ENCODE results near the gene STT3B. TPM values are rescaled to one million over a fixed set of nuclear protein-coding genes. Genes with fewer than 3 reads are reported as not detected.

STT3B gene
- total and polyA plus RNA-seq, 2 donors from 2014 or later, result 44.7 to 89.9 TPM

GRCh38 chr3:31538801-31539200, 6.1 kb downstream of the STT3B start:
- intact Hi-C loops (cut with DNase I), result no loop called here
- FAIRE-seq, result no peak
- no peaks in the 10 kb centered on the region for H3K9me3 ChIP-seq (ENCODE audit: control insufficient read depth in 2 of 3, insufficient read depth in 1 of 3, low read length in 3 of 3)
- H3K9ac ChIP-seq (ENCODE audit: low read length in 3 of 3), result no peak overlapping the region
- H3K4me1 ChIP-seq (ENCODE audit: control insufficient read depth in 2 of 3, insufficient read depth in 2 of 3, low read depth in 1 of 3, low read length in 3 of 3), result peaks cover 0 to 5% (median 0%) of the 10 kb centered on the region in 3 donors
- no peak overlapping the region for H3K4me3 ChIP-seq (ENCODE audit: low read length in 3 of 3)
- TF ChIP-seq, protein P1, sequence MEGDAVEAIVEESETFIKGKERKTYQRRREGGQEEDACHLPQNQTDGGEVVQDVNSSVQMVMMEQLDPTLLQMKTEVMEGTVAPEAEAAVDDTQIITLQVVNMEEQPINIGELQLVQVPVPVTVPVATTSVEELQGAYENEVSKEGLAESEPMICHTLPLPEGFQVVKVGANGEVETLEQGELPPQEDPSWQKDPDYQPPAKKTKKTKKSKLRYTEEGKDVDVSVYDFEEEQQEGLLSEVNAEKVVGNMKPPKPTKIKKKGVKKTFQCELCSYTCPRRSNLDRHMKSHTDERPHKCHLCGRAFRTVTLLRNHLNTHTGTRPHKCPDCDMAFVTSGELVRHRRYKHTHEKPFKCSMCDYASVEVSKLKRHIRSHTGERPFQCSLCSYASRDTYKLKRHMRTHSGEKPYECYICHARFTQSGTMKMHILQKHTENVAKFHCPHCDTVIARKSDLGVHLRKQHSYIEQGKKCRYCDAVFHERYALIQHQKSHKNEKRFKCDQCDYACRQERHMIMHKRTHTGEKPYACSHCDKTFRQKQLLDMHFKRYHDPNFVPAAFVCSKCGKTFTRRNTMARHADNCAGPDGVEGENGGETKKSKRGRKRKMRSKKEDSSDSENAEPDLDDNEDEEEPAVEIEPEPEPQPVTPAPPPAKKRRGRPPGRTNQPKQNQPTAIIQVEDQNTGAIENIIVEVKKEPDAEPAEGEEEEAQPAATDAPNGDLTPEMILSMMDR (IDR thresholded peaks at IDR 0.05; ENCODE audit: borderline replicate concordance, extremely low read depth, insufficient read depth), result no peak
- H3K27ac ChIP-seq (ENCODE audit: low read depth in 2 of 2, low read length in 2 of 2), result no peak overlapping the region
- H3K27me3 ChIP-seq (ENCODE audit: control insufficient read depth, insufficient read depth, low read length), result no peaks in the 10 kb centered on the region
- no peaks in the 10 kb centered on the region for H3K36me3 ChIP-seq (ENCODE audit: control insufficient read depth in 2 of 3, insufficient read depth in 3 of 3, low read length in 3 of 3)
- no peak for DNase-seq

DNA sequence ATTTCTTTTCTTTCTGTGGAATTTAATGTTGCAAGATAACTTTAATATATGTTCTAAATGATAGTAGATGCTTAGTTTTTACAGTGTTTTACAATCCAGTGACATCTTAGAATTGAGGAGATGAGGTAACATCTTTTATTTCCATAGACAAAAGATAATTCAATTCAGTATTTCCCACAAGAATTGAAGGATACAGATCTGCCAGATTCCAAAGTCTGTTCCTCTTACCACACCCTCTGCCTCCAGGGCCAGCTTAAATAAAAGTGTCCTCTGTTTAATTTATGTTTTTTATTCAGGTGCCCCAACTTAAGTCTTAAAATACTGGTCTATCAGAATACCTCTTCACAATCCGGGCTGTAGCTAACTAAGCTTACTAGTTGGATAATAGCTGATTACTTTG, 6.5 kb downstream of the STT3B start:
- Histone ChIP-seq H3K4me3 (ENCODE audit: low read length in 3 of 3) (no peak overlapping the region), H3K4me1 (ENCODE audit: control insufficient read depth in 2 of 3, insufficient read depth in 2 of 3, low read depth in 1 of 3, low read length in 3 of 3) (peaks cover 0 to 5% (median 1%) of the 10 kb centered on the region in 3 donors), H3K9me3 (ENCODE audit: control insufficient read depth in 2 of 3, insufficient read depth in 1 of 3, low read length in 3 of 3) (no peaks in the 10 kb centered on the region), H3K9ac (ENCODE audit: low read length in 3 of 3) (no peak overlapping the region), H3K27ac (ENCODE audit: low read depth in 2 of 2, low read length in 2 of 2) (no peak overlapping the region), H3K27me3 (ENCODE audit: control insufficient read depth, insufficient read depth, low read length) (no peaks in the 10 kb centered on the region), H3K36me3 (ENCODE audit: control insufficient read depth in 2 of 3, insufficient read depth in 3 of 3, low read length in 3 of 3) (no peaks in the 10 kb centered on the region)
- no peak for DNase-seq
- intact Hi-C loops (cut with DNase I), result no loop called here
- FAIRE-seq, result no peak
- TF ChIP-seq, protein P1 (IDR thresholded peaks at IDR 0.05; ENCODE audit: borderline replicate concordance, extremely low read depth, insufficient read depth), result no peak

GRCh38 chr3:31541089-31541488, 8.4 kb downstream of the STT3B start:
- TF ChIP-seq, protein P1 (IDR thresholded peaks at IDR 0.05; ENCODE audit: borderline replicate concordance, extremely low read depth, insufficient read depth), result no peak
- no peak for DNase-seq
- H3K36me3 ChIP-seq (ENCODE audit: control insufficient read depth in 2 of 3, insufficient read depth in 3 of 3, low read length in 3 of 3), result no peaks in the 10 kb centered on the region
- no peak overlapping the region for H3K4me3 ChIP-seq (ENCODE audit: low read length in 3 of 3)
- peak; percentile 67 for FAIRE-seq
- no peak overlapping the region for H3K27ac ChIP-seq (ENCODE audit: low read depth in 2 of 2, low read length in 2 of 2)
- H3K9ac ChIP-seq (ENCODE audit: low read length in 3 of 3), result no peak overlapping the region
- H3K27me3 ChIP-seq (ENCODE audit: control insufficient read depth, insufficient read depth, low read length), result no peaks in the 10 kb centered on the region
- H3K9me3 ChIP-seq (ENCODE audit: control insufficient read depth in 2 of 3, insufficient read depth in 1 of 3, low read length in 3 of 3), result no peaks in the 10 kb centered on the region
- H3K4me1 ChIP-seq (ENCODE audit: control insufficient read depth in 2 of 3, insufficient read depth in 2 of 3, low read depth in 1 of 3, low read length in 3 of 3), result peaks cover 0 to 7% (median 5%) of the 10 kb centered on the region in 3 donors
- intact Hi-C loops (cut with DNase I), result no loop called here

DNA sequence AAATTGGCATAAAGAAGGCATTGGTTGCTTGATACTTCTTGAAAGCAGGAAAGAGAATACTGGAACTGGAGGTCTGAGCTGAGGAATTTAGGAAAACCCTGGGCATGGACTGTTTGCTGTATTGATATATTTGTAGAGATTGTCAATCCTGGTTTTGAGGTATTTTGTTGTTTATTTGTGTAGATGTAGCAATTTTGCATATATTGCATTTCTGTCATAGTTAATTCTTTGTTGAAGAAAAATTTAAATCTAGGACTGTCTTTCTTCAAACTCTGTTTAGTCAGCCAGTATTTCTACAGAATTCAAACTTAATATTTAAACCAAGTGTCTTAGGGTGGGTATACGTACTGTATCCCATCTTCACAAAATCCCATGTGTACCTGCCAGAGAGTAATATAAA, 9.5 kb downstream of the STT3B start:
- intact Hi-C loops (cut with DNase I), result no loop called here
- Histone ChIP-seq H3K4me3 (ENCODE audit: low read length in 3 of 3) (no peak overlapping the region), H3K9ac (ENCODE audit: low read length in 3 of 3) (no peak overlapping the region), H3K27me3 (ENCODE audit: control insufficient read depth, insufficient read depth, low read length) (no peaks in the 10 kb centered on the region), H3K9me3 (ENCODE audit: control insufficient read depth in 2 of 3, insufficient read depth in 1 of 3, low read length in 3 of 3) (no peaks in the 10 kb centered on the region), H3K27ac (ENCODE audit: low read depth in 2 of 2, low read length in 2 of 2) (no peak overlapping the region), H3K36me3 (ENCODE audit: control insufficient read depth in 2 of 3, insufficient read depth in 3 of 3, low read length in 3 of 3) (no peaks in the 10 kb centered on the region), H3K4me1 (ENCODE audit: control insufficient read depth in 2 of 3, insufficient read depth in 2 of 3, low read depth in 1 of 3, low read length in 3 of 3) (peaks cover 0 to 7% (median 5%) of the 10 kb centered on the region in 3 donors)
- TF ChIP-seq, protein P1 (IDR thresholded peaks at IDR 0.05; ENCODE audit: borderline replicate concordance, extremely low read depth, insufficient read depth), result no peak
- FAIRE-seq, result no peak
- DNase-seq, result no peak

Measured in kidney (tissue), 14 donors.